HG03378 (cell line): Measurements from ENCODE around the gene GALK1.
A peak's percentile ranks its signal among the peaks of the same experiment; 100 is the strongest.
"Not testable (repeated sequence)": the region's sequence is repeated elsewhere in the genome, so short reads cannot be mapped to it uniquely, and the experiment has no call there.

ENCODE experiments used
- ATAC-seq: cut with Tn5 transposase; IDR thresholded peaks from one replicate; pipeline ENCODE4 v1.9.1; 2021; ENCODE audit warnings: mild to moderate bottlenecking, moderate library complexity; ENCODE audit not compliant: unreplicated experiment

Gene GALK1

DNA sequence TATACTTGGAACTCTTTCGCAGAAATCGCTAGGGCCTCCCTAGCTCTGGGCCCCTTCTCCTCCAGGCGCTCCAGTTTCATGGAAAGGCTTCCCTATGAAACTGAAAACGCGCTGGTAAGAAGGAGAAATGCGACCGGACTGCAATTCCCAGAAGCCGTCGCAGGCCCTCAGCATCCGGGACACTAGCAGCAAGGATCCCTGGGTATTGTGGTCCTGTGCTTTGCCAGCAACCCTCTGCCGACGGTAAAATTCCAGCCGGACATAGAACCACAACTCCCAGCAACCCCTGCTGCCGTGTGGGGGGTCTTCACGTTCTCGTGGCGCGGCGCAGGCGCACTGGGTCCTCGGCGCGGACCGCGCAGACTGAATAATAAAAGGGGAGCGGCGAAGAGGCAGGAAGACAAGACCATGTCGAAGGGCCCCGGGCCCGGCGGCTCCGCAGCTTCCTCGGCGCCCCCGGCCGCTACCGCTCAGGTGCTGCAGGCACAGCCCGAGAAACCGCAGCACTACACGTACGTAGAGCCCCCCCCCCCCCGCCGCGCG, 19.6 kb upstream of the GALK1 start, which contains the start of gene UNK:
TSS of gene UNK (plus strand) at position 334 of the 543 bp plus-strand sequence. CDS start at position 409, 75 bp downstream.
- peak; percentile 55 for ATAC-seq

DNA sequence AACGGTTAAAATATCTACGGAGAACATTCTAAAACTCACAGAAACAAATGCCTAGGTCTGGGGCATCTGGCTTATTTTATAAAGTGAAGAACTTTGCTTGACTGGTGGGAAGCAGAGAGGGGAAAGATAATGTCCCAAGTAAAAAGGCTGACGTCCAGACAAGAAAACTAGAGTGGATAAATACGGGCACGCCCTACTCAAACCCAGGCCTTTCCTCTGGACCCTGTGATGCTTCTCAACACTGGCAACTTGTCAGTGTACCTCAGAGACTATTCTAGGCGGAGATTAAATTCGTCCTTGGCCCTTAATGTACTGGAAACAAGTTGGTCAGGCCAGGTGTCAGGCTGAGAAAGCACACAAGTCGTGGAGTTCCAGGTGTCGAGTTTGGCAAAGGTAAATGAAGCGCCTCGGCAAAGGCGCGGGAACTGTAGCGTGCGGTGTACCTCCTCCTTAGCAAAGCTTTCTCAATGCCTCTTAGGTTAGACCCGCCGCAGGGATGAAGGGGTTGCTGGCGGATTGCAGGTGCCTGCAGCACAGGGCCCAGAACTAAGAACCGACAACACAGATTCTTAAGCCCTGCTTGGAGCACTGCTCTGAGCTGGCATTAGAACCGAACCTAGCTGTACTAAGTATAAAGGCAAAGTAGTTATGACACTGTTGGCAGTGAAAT, 18.9 kb upstream of the GALK1 start:
- ATAC-seq = no peak

DNA sequence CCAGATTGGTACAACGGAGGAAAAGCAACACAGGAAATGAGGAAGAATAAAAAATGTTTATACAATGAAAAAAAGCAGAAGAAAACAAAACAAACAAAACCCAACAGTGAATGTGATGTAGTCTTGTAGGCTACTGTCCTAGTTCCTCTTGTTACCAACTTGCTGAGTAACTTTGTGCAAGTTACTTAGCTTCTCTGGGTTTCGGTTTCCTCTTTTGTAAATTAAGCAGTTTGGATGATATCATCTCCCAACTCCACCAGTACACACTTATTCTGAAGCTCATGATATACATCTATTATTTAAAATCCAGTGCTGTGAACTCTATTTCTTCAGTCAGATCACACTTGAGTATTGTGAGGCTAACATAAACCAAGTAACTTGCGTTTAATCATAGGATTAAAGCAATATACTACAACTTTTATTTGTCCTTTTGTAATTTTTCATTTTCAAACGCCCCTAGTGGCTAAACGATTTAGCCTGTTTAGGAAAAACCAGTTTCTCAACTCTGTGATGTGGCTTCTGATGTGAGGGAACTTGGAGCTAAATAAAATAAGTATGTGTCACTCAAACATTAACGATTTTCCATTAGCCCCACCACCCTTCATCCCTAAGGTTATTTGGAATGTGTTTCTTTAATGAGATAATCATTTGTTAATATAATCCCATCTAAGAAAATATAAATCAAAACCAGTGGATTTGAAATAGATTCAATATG, 18.2 kb upstream of the GALK1 start:
- ATAC-seq = peak; percentile 21

DNA sequence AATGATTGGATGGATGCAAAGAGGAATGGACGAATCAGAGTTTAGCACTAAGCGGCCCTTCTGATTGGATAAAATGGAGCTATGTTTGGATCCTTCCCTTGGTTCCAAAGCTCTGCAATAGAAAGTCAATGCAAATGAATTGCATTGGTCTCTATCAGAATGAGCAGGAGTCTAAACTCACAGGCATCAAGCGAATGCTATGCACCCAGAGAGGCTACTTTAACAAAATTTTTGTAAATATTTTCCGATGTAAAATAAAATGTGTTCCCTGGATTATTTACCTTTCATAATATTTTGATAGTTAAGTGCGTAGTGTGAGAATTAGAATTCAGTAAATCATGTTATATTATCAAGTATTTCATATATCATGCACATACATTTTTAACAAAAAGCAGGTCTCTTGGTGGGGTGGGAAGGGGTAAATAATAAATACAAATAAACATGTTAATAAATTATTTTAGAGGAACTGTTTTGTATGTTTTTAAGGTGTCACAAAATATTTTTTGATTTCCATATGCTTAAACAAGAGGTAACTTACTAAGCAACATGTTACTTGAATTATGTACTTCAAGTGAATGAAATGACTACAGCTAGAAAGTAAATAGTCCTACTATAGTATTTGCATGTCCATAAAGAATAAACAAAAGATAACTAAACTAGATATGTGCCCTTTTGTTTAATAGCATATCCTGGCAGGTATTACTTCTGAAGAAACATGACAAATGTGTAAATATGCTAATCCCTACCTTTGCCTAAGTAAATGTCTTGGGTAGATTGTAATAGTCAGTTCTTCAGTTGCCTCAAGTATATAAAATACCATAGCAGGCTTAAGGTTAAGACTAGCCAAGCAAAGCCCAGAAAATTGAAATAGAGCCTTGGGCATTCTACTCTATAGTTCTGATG, 15.2 kb upstream of the GALK1 start:
- ATAC-seq = no peak

DNA sequence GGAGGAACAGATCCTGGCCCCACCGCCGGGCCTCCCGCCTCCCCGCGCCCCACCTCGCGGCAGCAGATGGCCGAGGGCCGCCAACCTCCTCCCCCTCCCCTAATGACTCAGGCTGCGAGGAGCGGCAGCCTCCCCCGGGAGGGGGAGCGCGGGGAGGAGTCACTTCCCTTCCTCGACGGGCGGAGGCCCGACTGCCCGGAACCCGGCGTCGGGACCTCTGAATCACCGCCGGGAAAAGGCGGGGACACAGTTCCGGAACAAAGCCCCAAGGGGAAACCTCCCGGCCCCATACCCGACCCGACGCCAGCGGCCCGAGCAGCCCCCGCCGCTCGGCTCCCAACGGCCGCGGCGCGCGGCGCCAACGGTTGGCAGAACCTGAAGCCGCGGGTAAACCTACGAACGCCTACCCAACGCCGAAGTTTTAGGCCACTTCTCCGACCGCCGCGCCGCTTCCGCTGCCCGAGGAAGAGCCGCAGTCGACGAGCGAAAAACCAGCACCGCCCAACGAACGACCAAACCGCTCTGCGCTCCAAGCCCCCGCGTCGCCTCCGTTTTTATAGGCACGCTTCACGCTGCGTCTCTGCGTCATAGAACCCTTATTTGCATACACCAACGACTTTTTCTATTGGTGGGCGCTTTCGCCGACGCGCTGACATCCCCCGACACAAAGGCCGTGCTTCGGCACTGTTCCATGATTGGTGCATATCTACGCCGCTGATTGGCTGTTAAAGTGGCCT, 14.4 kb upstream of the GALK1 start:
- peak; percentile 71 for ATAC-seq

DNA sequence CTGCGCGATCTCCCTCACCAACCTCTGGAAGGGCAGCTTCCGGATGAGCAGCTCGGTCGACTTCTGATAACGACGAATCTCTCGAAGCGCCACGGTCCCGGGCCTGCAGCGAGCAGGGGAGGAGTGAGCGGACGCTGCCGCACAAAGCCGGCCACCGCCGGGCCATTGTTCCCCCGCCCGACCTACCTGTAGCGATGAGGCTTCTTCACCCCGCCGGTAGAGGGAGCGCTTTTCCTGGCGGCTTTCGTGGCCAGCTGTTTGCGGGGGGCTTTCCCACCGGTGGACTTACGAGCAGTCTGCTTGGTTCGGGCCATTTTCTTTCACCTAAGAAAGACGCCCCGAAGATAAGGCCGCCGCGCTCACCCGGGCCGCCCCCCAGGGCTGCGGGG, 13.9 kb upstream of the GALK1 start:
- ATAC-seq = no peak

DNA sequence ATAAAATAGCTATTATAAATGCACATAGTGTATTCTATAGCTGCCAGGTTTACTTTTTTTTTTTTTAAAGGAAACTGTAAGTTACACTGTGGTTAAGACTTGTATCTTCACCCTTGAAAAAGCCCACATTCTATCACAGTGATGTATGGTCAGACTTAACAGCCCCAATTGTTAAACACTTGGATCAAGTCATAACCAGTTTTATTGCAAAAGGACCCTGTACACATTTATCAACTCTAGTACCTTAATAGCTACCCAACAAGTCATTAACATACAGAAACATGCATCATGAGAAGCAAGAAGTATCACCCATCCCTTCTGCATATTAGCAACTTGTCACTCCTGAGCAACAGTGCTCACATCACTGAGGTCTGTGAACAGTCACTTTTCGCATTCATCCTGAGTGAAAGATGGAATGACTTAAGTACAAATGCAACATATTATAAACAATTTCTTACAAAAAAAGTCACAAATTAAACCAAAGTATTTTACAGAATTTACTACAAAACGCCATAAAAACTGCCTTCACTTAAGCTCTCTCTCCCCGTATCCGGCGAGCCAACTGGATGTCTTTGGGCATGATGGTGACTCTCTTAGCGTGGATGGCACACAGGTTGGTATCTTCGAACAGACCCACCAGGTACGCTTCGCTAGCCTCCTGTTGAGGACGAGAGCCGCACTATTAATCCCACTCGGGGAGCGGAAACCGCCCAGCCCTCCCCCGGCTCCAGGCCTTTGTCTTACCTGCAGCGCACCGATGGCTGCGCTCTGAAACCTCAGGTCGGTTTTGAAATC, 13.3 kb upstream of the GALK1 start:
- not testable (repeated sequence) for ATAC-seq

DNA sequence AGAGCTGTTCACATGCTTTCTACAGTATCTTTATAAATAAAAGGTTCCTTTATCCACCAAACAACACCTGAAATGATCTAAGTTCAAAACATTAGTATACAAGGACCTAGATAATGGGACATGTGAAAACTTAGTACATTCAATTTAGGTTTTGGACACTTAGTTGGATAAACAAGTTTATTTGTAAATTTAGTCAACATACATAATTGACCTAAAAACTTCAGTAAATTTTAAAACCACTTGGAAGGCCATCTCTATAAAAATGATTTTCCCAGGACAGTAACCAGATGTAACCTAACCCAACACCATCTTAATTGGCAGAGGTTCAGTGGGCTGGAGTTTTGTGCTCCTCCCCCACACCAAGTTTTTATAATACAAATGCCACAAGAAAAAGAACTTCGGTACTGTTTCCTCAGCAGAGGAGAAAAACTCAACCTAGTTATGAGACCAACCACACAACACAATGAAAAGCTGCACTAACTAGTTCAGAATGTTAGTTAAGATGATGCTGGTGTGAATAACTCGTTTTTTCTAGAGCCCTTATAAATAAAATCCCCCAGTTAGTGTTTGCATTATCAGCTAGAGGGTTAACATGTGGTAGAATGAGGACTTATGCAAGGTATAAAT, 12.4 kb upstream of the GALK1 start:
- ATAC-seq = no peak

DNA sequence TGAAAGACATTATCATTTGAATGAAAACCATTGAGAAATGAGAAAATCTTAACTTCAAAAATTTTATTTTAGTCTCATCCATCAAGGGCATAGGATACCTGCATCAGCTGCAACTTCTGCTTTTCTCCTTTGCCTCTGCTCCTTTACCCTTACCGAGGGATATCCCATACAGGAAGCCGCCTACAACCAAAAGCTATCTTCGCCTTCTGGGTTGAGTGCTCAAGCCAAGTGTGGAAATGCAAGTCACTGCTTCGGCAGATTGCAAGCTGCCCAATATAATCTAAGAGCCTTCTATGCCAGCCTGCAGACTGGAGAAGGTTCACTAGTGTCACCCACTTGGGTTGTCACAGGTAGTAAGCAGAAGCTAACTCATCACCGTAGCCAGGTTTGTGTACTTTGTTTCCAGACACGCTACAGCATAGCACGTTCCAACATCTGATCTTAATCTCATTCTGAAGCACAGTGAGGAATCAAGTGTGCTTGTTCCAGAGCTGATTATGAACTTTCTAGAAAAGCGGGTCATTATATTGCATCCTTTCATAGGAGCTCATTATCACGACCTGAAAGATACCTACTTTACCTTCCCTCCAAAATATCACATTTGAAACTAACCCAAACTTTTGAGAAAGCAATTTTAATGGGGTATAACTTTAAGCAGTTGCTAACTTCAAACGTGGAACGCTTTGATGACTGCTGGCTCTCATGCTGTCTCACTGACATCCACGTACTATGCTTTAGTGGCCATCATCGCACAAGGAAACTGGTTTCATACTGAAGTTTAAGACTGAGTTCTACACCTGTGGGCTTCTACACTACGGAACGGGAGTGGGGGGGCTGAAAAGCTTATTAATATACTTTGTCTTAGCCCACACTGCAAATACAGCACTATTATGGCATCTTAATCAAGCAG, 11.6 kb upstream of the GALK1 start:
- no peak for ATAC-seq

DNA sequence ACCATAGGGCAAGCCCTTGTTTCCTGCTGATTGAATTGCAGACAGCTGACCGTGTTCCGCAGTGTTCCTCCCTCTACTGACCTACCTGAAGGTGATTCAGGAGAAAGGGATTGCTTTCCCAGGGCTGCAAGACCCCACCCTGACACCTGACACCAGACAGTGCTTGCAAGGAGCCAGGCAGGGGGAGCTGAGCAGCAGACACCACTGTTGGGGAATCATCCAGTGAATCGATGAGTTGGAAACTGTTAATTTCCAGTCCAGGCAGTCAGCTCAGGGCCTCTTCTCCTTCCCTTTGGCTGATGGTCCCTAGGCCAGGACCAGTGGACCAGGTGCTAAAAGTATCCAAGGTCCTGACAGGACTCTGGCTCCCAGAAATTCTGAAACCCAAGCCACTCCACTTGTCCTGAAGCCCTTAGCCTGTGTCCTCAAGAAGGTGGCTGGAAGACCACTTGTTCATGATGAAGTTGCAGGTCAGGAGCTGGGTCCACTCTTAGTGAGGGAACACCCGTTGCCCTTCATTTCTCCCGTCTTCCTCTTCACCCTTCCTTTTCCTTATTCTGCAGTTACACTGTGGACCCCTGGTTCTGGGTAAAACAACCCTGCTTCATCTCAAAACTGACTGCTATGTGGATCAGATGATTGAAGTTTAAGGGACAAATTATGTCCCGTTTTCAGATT, 10.1 kb upstream of the GALK1 start:
- ATAC-seq = no peak

DNA sequence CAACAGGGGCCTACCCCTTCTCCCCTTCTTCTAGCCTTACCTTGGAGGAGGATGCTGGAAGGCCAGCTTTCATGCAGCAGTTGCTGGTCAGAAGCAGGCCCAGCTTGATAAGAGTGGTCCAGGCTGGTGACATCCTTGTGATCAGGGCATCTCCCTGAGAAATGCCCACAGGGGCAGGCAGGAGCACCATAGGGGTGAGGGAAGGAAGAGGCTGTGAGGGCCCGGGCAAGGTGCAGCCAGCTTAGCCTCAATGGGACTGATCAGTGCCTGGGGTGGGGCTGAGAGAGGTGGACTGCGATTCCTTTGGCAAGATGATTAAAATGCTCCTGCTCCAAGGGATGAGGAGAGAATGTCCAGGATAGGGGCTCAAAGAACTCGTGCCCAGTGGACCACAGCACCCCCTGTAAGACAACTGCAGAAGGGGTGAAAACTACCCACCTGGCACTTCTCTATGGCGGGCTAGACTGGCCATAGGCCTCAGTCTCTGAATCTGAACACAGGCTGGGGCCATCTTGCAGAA, 9.5 kb upstream of the GALK1 start:
- no peak for ATAC-seq

DNA sequence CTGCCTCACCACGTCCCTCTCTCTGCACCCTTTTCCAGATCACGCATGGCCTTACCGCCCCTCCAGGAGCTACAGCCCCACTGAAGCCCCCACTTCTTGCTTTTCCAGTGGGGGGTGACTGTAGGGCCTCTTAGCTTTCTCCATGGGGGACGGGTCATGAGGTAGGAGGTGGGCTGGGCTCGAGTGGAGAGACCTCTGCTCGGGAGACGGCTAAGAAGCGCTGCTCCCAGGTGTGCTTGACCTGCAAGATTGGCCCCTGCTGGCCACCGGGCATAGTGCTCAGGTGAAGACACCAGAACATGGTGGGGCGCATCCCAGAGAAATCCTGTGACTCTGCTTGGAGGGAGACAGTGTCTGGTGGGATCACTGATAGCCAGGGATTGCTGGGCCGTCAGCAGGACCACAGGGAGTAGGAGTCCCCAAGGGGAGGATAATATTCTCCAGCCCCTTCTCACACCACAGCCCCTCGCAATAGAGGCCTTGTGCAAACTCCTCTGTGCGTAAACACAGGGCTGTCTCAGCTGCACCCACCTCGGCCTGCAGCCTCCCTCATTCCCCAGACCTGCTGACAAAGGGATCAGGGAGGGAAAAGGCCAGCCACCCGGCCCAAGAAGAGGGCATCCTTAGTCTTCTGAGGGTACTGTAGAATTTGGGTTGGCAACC, 8.9 kb upstream of the GALK1 start:
- ATAC-seq = no peak

DNA sequence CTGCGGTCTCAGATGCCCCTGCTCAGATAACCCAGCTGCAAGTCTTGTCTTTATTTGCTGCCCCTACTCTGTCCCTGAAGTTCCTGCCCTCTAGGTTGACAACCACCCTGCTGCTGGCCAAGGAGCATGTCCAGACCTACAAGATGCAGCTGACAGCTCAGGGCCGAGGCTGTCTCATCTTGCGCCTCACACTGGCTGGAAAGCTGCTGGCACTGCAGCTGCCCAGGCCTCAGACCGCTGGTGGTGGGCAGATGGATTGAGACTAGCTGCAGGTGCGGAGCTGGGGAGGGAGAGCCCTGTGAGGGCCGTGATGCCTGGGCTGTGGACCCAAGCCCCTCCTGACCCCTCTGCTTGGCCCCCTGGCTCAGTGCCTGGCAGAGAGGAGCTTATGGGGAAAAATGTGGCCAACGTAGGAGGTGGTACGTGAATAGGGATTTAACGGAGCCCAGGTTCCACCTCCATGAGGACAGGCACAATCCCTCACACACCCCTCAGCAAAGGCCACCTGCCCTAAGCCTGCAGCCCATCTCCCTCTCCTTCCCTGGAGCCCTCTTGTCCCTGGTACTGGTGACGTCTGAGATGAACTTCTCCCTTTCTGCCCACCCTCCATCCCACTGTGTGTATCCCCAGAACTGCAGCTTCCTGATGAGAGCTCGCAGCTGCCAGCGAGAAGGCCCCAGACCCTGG, 8.3 kb upstream of the GALK1 start:
- no peak for ATAC-seq

DNA sequence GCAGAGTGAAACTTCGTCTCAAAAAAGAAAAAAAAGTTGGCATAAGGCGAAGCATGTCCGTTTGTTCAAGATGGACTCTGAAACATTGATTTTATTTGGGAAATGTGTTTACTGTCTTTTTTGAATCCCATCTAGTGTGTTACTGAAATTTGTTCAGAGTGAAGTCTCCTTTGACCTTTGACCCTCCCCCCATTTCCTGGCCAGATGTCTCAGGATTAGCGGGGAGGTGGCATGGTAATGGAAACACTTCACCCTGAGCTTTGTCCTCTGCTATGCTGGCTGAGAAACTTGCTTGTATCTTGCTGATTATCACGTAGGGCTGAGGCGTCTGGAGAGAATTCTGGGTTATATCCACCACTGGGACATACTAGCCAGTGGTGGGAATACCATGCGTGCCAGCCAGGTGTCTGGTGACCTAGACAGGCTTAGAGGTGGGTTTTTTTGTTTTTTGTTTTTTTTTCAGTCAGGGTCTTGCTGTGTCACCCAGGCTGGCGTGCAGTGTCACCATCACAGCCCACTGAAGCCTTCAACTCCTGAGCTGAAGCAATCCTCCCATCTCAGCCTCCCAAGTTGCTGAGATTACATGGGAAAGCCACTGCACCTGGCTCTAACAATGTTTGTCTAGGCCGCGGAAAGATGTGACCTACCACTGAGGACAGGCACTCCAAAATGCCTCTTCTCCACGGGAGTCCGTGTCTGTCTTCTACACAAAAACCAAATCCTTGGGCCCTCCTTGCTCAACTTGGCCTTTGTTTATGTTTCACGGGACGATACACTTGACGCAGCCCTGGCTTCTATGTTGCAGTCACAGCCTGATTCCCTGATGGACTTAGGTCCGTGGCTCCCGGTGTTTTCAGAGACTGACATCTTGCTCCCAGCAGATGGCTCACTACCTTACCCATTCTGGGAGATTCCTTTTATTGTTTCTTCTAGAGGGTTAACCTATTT, 6.6 kb upstream of the GALK1 start:
- ATAC-seq = no peak

DNA sequence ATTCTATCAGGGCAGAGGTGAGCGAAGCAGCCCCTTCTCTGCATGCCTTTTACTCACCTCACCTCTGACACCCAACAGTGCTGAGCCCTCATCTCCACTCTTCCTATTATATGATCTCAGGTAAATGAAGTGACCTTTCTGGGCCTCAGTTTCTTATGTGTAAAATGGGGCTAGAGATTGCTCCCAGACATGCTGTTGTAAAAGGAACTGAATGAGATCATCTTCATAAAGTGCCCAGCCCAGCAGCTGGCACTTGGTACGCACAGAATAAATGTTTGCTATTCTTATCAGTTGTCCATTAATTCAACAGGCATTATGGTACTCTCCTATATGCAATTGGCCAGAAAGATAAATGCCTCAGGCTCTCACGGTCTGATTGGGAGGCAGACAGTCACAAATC, 4.5 kb upstream of the GALK1 start:
- no peak for ATAC-seq
